Measurements from ENCODE around the gene HSBP1. TPM values are rescaled to one million over a fixed set of nuclear protein-coding genes. Genes with fewer than 3 reads are reported as not detected.
A peak's percentile ranks its signal among the peaks of the same experiment; 100 is the strongest.

HSBP1 gene
- total and polyA plus RNA-seq, 2 of the 13 experiments (the other 11 are each of a cell fraction or from before 2014, with no cell fraction given) = 249 to 292 TPM

DNA sequence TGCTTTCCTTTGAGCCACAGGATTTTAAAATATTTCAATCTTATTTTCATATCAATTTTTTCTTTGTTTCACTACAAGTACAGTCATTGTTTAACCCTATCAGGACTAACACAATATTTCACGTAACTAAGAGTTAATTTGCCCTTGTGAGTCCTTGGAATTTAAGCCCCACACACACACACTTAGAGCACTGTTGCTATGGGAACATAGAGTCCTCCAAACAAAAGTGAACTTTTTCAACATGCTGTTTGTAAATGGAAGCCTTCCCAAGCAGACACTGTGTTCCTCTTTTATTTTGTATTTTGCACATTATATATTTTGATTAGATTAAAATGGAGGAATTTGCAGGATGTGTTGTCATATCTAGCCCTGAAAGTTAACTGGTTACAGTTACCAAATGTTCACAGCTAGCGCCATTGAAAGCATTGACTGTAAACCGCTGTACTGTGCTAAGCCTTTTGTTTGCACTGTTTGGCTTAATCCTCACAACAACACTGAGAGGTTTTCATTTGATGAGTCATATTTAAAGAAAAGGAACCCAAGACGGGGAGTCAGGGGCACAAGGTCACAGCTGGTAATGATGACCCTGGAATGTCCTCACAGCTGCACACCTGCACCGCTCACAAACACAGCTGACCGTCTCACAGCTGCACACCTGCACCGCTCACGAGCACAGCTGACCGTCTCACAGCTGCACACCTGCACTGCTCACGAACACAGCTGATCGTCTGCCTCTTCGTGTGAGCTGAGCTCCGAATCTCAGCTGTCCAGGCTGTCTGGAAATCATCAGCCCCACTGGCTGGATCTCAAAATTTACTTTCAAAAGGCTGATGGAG is 6.3 kb downstream of the HSBP1 start (continued):
- no peak for TF ChIP-seq ZSCAN12 (CRISPR knock-in tag; IDR thresholded peaks at IDR 0.05)
- TF ChIP-seq ZNF24 (IDR thresholded peaks at IDR 0.05) = peak; percentile 10; the same call in 1 of the 2 replicates
- TF ChIP-seq ZNF652 (CRISPR knock-in tag; IDR thresholded peaks at IDR 0.05; ENCODE audit: borderline replicate concordance, low read depth) = peak; percentile 85
- no peak for TF ChIP-seq MXD1 (CRISPR knock-in tag; IDR thresholded peaks at IDR 0.05)
- no peak for TF ChIP-seq KMT2B (CRISPR knock-in tag; IDR thresholded peaks at IDR 0.05)
- peak; percentile 87 for TF ChIP-seq SOX5 (CRISPR knock-in tag; IDR thresholded peaks at IDR 0.05; ENCODE audit: borderline replicate concordance)
- no peak for TF ChIP-seq HMG20B (CRISPR knock-in tag; conservative IDR thresholded peaks at IDR 0.05)
- TF ChIP-seq TAF15 (IDR thresholded peaks at IDR 0.05; ENCODE audit: low read depth, low read length, poor library complexity, severe bottlenecking) = no peak
- no peak for TF ChIP-seq ZNF619 (CRISPR knock-in tag; IDR thresholded peaks at IDR 0.05)
- TF ChIP-seq MED1 (CRISPR knock-in tag; IDR thresholded peaks at IDR 0.05) = peak; percentile 54; the same call in 1 of the 2 replicates
- no peak for TF ChIP-seq KDM4B (CRISPR knock-in tag; IDR thresholded peaks at IDR 0.05)
- TF ChIP-seq KLF9 (CRISPR knock-in tag; IDR thresholded peaks at IDR 0.05; ENCODE audit: low read depth) = no peak
- TF ChIP-seq ZBTB26 (CRISPR knock-in tag; IDR thresholded peaks at IDR 0.05; ENCODE audit: borderline replicate concordance) = 0 out of 2 replicates have a peak, but pooled peaks have one; percentile 35
- TF ChIP-seq, protein P1, sequence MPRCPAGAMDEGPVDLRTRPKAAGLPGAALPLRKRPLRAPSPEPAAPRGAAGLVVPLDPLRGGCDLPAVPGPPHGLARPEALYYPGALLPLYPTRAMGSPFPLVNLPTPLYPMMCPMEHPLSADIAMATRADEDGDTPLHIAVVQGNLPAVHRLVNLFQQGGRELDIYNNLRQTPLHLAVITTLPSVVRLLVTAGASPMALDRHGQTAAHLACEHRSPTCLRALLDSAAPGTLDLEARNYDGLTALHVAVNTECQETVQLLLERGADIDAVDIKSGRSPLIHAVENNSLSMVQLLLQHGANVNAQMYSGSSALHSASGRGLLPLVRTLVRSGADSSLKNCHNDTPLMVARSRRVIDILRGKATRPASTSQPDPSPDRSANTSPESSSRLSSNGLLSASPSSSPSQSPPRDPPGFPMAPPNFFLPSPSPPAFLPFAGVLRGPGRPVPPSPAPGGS (CRISPR knock-in tag; IDR thresholded peaks at IDR 0.05) = no peak
- no peak for TF ChIP-seq ZBTB38 (CRISPR knock-in tag; IDR thresholded peaks at IDR 0.05)
- TF ChIP-seq FOXK2 (IDR thresholded peaks at IDR 0.05) = no peak
- TF ChIP-seq NRL (CRISPR knock-in tag; IDR thresholded peaks at IDR 0.05; ENCODE audit: borderline replicate concordance) = no peak
